Lower lobe of right lung (tissue), 2 donors: ENCODE data around the gene TOP2A. TPM values are rescaled to one million over a fixed set of nuclear protein-coding genes. Genes with fewer than 3 reads are reported as not detected.

ENCODE experiments used
- ATAC-seq, 2 donors: fragments of 200-7000 bp; cut with Tn5 transposase; one replicate each; pipeline ENCODE4 v1.9.1; 2020 to 2022; ENCODE audit warnings: mild to moderate bottlenecking in 2 of 2, moderate library complexity in 2 of 2
- DNase-seq: peaks from one replicate; pipeline ENCODE4 v3.0.0-alpha.2; 2020
- H3K27ac ChIP-seq: fragments of 200-600 bp; one replicate; pipeline ENCODE4 v1.8.0; 2022
- H3K27me3 ChIP-seq: fragments of 200-600 bp; one replicate; pipeline ENCODE4 v1.8.0; 2022; ENCODE audit warnings: low read depth
- H3K36me3 ChIP-seq: fragments of 200-600 bp; one replicate; pipeline ENCODE4 v1.8.0; 2022; ENCODE audit warnings: mild to moderate bottlenecking
- H3K4me1 ChIP-seq: fragments of 200-600 bp; one replicate; pipeline ENCODE4 v1.8.0; 2022
- H3K4me3 ChIP-seq: fragments of 200-600 bp; one replicate; pipeline ENCODE4 v1.8.0; 2022; ENCODE audit warnings: mild to moderate bottlenecking
- H3K9me3 ChIP-seq: fragments of 200-600 bp; one replicate; pipeline ENCODE4 v1.8.0; 2022
- CTCF ChIP-seq: fragments of 200-600 bp; IDR thresholded peaks from one replicate; pipeline ENCODE4 v1.8.0; 2022; ENCODE audit warnings: antibody characterized with exemption, mild to moderate bottlenecking
- intact Hi-C: fragments of 100-400 bp; cut with DNase I; formaldehyde crosslinking; loops from one replicate; pipeline ENCODE4 v1.11.0; 2022
- total RNA-seq: library from RNA; stranded (reverse); fragmentation: NEBNext Ultra II Directional; extraction: Animal tissue kit (Norgen Biotek cat#: 25700); gene quantifications from one replicate; pipeline ENCODE4 v1.2.1, GENCODE V29; 2021
- donor health status: DM: no; HTN: yes; CAD: no; lungs with severe emphysema.

Gene TOP2A
- total RNA-seq, 1 donor from 2014 or later = 6.7 TPM

GRCh38 chr17:40338941-40339649 lies 78.6 kb downstream of the TOP2A start:
- Histone ChIP-seq H3K36me3 (no peaks in the 10 kb centered on the region), H3K27ac (peak overlapping the region; percentile 54), H3K4me1 (peaks cover 81% of the 10 kb centered on the region), H3K4me3 (no peak overlapping the region), H3K9me3 (no peaks in the 10 kb centered on the region), H3K27me3 (no peaks in the 10 kb centered on the region)
- intact Hi-C loops = no loop called here
- ATAC-seq (no peak), DNase-seq (no peak)
- TF ChIP-seq CTCF = no peak

Other genes with a start within 250 kb of the TOP2A start
- 9.3 TPM for gene RAPGEFL1, start 240.4 kb downstream of the TOP2A start, total RNA-seq
- gene WIPF2, start 198.6 kb downstream of the TOP2A start, total RNA-seq = 42.4 TPM
- 2.3 TPM for gene CDC6, start 130.0 kb downstream of the TOP2A start, total RNA-seq
- gene RARA, start 108.7 kb downstream of the TOP2A start, total RNA-seq = 82.6 TPM
- 3.1 TPM for gene GJD3, start 53.2 kb downstream of the TOP2A start, total RNA-seq
- 371 TPM for gene IGFBP4, start 25.6 kb upstream of the TOP2A start, total RNA-seq
- gene TNS4, start 83.7 kb upstream of the TOP2A start, total RNA-seq = 0.68 TPM
- gene CCR7, start 147.6 kb upstream of the TOP2A start, total RNA-seq = 2.2 TPM
- 83.6 TPM for gene SMARCE1, start 229.9 kb upstream of the TOP2A start, total RNA-seq
- 1.3 TPM for gene KRT222, start 247.3 kb upstream of the TOP2A start, total RNA-seq